Stimulated activated CD4-positive, alpha-beta T cell treated with anti-CD3 and anti-CD28 coated beads, TNF-alpha, amount 100 ng/mL, for 24 hours (primary cell): ENCODE measurements around the gene GTF3C5.
A peak's percentile ranks its signal among the peaks of the same experiment; 100 is the strongest.
"Not testable (repeated sequence)": the region's sequence is repeated elsewhere in the genome, so short reads cannot be mapped to it uniquely, and the experiment has no call there.

ENCODE experiments used
- DNase-seq, 3 experiments: peaks; one replicate each; pipeline ENCODE4 v3.0.0-alpha.2; 2020; ENCODE audit warnings: low read depth in 3 of 3

Gene GTF3C5, protein sequence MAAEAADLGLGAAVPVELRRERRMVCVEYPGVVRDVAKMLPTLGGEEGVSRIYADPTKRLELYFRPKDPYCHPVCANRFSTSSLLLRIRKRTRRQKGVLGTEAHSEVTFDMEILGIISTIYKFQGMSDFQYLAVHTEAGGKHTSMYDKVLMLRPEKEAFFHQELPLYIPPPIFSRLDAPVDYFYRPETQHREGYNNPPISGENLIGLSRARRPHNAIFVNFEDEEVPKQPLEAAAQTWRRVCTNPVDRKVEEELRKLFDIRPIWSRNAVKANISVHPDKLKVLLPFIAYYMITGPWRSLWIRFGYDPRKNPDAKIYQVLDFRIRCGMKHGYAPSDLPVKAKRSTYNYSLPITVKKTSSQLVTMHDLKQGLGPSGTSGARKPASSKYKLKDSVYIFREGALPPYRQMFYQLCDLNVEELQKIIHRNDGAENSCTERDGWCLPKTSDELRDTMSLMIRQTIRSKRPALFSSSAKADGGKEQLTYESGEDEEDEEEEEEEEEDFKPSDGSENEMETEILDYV

GRCh38 chr9:133030317-133031129, at the start of gene GTF3C5:
TSS of gene GTF3C5 (plus strand) at chr9:133030997. CDS start at chr9:133031012, 15 bp downstream.
- peak; percentile 87 to 88 (median 88) for DNase-seq

GRCh38 chr9:132982458-132982857, 48.3 kb upstream of the GTF3C5 start:
- no peak for DNase-seq

GRCh38 chr9:132983491-132984201, 47.2 kb upstream of the GTF3C5 start:
- no peak for DNase-seq

GRCh38 chr9:132984202-132985070, 46.4 kb upstream of the GTF3C5 start:
- DNase-seq, result no peak

DNA sequence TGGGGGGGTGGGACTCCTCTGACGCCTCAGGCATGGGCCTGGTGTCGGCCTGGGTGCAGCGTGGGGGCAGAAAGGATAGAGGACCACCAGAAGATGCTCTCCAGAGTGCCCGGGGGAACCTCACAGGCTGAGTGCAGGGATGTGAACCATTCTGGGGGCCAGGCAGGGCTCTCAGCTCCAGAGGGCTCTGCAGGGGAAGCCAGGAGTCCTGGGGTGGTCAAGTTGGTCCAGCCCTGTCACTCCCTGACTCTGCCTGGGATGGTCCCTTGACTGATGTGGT, 45.8 kb upstream of the GTF3C5 start:
- no peak for DNase-seq

DNA sequence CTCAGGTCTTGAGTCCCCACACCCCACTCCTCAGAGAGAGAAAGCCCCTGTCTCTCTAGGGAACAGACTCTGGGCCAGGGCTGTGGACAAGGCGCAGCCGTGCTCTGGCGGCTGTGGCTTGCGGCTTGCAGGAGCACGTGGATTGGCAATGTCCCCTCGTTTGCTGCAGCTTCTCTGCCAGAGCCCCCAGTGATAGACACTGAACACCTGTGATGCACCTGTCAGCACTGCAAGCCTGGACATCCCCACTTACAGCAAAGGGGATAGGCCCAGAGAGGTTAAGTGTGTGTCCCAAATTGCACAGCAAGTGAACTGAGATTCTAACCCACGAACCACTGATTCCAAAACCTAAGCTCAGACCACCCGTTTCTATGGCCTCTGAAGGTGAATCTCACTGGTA, 45.3 kb upstream of the GTF3C5 start:
- no peak for DNase-seq

DNA sequence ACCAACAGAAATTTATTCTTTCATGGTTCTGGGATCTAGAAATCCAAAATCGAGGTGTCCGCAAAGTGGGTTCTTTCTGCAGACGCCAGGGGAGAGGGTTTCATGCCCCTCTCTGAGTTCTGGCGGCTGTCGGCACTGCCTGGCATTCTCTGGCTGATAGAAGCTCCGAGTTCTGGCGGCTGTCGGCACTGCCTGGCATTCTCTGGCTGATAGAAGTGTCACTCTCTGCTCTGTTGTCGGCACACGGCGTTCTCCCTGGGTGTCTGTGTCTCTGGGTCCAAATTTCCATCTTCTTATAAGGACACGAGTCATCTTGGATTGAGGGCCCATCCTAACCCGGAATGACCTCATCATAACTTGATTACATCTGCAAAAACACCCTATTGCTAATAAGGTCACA, 44.7 kb upstream of the GTF3C5 start:
- DNase-seq, result no peak

GRCh38 chr9:132986640-132987620, 43.9 kb upstream of the GTF3C5 start:
- no peak for DNase-seq

GRCh38 chr9:132988244-132989013, 42.4 kb upstream of the GTF3C5 start:
- no peak for DNase-seq

DNA sequence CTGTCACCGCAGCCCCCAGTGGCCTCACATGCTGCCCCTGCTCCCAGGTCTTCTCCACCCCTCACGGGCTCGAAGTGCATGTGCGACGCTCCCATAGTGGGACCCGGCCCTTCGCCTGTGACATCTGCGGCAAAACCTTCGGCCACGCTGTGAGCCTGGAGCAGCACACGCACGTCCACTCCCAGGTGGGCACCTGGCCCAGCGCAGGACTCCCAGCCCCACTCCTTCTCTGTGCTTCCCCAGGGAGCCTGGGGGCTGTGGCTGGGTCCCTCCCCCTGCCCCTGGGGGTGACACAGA, 41.8 kb upstream of the GTF3C5 start:
- DNase-seq, result no peak

DNA sequence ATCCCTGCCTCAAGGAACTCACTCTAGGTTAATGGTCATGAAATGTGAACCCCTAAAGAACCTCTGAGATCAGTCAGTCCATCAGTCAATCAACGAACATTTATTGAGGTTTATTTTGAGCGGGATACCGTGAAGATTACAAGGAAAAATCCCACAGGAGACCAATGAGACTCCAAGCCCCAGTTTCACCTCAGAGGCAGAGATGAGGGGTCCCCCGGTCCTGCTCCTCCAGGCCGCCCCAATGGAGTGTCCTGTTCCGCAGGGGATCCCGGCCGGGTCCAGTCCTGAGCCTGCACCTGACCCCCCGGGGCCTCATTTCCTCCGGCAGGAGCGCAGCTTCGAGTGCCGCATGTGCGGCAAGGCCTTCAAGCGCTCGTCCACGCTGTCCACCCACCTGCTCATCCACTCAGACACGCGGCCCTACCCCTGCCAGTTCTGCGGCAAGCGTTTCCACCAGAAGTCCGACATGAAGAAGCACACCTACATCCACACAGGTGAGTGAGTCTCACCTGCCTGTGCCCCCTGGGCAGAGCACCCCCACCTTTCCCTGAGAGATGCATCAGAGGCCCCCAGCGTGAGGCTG, 41.3 kb upstream of the GTF3C5 start:
- no peak for DNase-seq

DNA sequence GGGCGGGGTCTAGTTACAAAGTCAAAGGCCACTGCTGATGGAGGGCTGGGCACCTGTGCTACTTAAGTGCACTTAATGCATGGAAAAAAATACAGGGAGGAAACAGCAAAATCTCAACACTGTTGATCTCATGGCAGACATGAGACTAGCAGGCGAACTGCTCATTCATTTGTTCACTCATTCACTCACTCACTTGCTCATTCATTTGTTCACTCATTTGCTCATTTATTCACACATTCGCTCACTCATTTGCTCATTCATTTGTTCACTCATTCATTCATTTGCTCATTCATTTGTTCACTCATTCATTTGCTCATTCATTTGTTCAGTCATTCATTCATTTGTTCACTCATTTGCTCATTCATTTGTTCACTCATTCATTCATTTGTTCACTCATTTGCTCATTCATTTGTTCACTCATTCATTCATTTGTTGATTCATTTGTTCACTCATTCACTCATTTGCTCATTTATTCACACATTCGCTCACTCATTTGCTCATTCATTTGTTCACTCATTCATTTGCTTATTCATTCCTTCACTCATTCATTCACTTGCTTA, 40.7 kb upstream of the GTF3C5 start:
- not testable (repeated sequence) for DNase-seq

GRCh38 chr9:132990781-132991180, 40.0 kb upstream of the GTF3C5 start:
- DNase-seq, result no peak

GRCh38 chr9:132991351-132992300, 39.2 kb upstream of the GTF3C5 start:
- no peak for DNase-seq

- DNase-seq, result no peak
Observed at GRCh38 chr9:132993511-132993939, 37.3 kb upstream of the GTF3C5 start.

GRCh38 chr9:132994410-132995120, 36.2 kb upstream of the GTF3C5 start:
- peak in 1 of 3 experiments; percentile 12 for DNase-seq

- no peak for DNase-seq
Observed at GRCh38 chr9:132995121-132995420, 35.7 kb upstream of the GTF3C5 start.
